DND-41 (cell line): ENCODE data around the gene SENP6.

Experiments
- ATAC-seq: fragments of 200-7000 bp; cut with Tn5 transposase; 3 replicates; pipeline ENCODE4 v1.9.1; 2021; ENCODE audit warnings: low read depth; ENCODE audit not compliant: insufficient read depth
- DNase-seq: peaks from one replicate; pipeline ENCODE4 v3.0.0-alpha.2; 2020
- H2AFZ ChIP-seq: 2 replicates; pipeline ENCODE4 v1.6.0; 2012; ENCODE audit warnings: low read depth, low read length
- H3K27ac ChIP-seq: 2 replicates; pipeline ENCODE4 v1.5.1; 2012; ENCODE audit warnings: low read length, inconsistent platforms
- H3K27me3 ChIP-seq: fragments of 200-600 bp; sonication (generic); 2 replicates; pipeline ENCODE4 v1.6.0; 2012; ENCODE audit warnings: low read length, mild to moderate bottlenecking, inconsistent platforms; ENCODE audit not compliant: insufficient read depth, poor library complexity
- H3K36me3 ChIP-seq: 2 replicates; pipeline ENCODE4 v1.5.1; 2012; ENCODE audit warnings: low read length, inconsistent platforms; ENCODE audit not compliant: insufficient read depth
- H3K4me1 ChIP-seq: 2 replicates; pipeline ENCODE4 v1.5.1; 2012; ENCODE audit warnings: mild to moderate bottlenecking, low read length; ENCODE audit not compliant: insufficient read depth
- H3K4me2 ChIP-seq: 2 replicates; pipeline ENCODE4 v1.6.0; 2012; ENCODE audit warnings: mild to moderate bottlenecking, moderate library complexity, low read length, inconsistent platforms; ENCODE audit not compliant: insufficient read depth
- H3K4me3 ChIP-seq, 2 experiments: fragments of 200-600 bp in 1 of 2; shearing (Covaris generic) in 1 of 2; 2 replicates each; pipeline ENCODE4 v1.5.1; 2012 to 2016; ENCODE audit warnings: inconsistent platforms in 2 of 2, low read length in 2 of 2, mild to moderate bottlenecking in 2 of 2, low read depth in 1 of 2, moderate library complexity in 1 of 2
- H3K79me2 ChIP-seq: 2 replicates; pipeline ENCODE4 v1.6.0; 2012; ENCODE audit warnings: low read length, inconsistent platforms; ENCODE audit not compliant: insufficient read depth
- H3K9ac ChIP-seq: 2 replicates; pipeline ENCODE4 v1.6.0; 2012; ENCODE audit warnings: low read depth, mild to moderate bottlenecking, inconsistent platforms, low read length, moderate library complexity
- H3K9me3 ChIP-seq: 2 replicates; pipeline ENCODE4 v1.5.1; 2012; ENCODE audit warnings: low read length, moderate library complexity, mild to moderate bottlenecking, inconsistent platforms; ENCODE audit not compliant: insufficient read depth, severe bottlenecking
- H4K20me1 ChIP-seq: 2 replicates; pipeline ENCODE4 v1.6.0; 2012; ENCODE audit warnings: low read length; ENCODE audit not compliant: insufficient read depth
- EZH2 ChIP-seq: IDR thresholded peaks from 3 replicates; pipeline ENCODE4 v1.6.1; 2012; ENCODE audit warnings: borderline replicate concordance, low read depth, mild to moderate bottlenecking, moderate library complexity, low read length, inconsistent platforms; ENCODE audit not compliant: severe bottlenecking
- TF ChIP-seq, protein P1 (sequence below): IDR thresholded peaks from 2 replicates; pipeline ENCODE4 v1.5.1; 2012; ENCODE audit warnings: borderline replicate concordance, low read length, moderate library complexity, mild to moderate bottlenecking; ENCODE audit not compliant: poor library complexity, severe bottlenecking; ENCODE audit errors: extremely low read depth

SENP6 gene

DNA sequence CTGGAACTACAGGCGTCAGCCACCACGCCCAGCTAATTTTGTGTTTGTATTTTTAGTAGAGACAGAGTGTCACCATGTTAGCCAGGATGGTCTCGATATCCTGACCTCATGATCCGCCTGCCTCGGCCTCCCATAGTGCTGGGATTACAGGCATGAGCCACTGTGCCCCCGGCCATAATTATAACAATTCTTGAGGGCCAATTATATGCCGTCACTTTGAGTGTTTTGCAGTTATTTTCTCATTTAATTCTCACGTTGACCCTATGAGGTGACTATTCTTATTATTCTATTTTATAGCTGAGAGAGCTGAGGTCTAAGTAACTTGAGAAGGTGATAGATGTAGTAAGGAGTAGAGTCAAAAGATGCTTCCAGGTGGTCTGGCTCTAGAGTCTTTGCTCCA lies 160.4 kb downstream of the SENP6 start:
- Histone ChIP-seq H3K9me3 (no peaks in the 10 kb centered on the region), H3K4me3 (no peak overlapping the region), H3K4me2 (no peak overlapping the region), H4K20me1 (no peaks in the 10 kb centered on the region), H3K4me1 (no peaks in the 10 kb centered on the region), H3K27me3 (no peaks in the 10 kb centered on the region), H3K79me2 (no peaks in the 10 kb centered on the region), H2AFZ (no peak overlapping the region), H3K36me3 (no peaks in the 10 kb centered on the region), H3K27ac (no peak overlapping the region), H3K9ac (no peak overlapping the region)
- no peak for DNase-seq
- TF ChIP-seq, protein P1, sequence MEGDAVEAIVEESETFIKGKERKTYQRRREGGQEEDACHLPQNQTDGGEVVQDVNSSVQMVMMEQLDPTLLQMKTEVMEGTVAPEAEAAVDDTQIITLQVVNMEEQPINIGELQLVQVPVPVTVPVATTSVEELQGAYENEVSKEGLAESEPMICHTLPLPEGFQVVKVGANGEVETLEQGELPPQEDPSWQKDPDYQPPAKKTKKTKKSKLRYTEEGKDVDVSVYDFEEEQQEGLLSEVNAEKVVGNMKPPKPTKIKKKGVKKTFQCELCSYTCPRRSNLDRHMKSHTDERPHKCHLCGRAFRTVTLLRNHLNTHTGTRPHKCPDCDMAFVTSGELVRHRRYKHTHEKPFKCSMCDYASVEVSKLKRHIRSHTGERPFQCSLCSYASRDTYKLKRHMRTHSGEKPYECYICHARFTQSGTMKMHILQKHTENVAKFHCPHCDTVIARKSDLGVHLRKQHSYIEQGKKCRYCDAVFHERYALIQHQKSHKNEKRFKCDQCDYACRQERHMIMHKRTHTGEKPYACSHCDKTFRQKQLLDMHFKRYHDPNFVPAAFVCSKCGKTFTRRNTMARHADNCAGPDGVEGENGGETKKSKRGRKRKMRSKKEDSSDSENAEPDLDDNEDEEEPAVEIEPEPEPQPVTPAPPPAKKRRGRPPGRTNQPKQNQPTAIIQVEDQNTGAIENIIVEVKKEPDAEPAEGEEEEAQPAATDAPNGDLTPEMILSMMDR: no peak
- TF ChIP-seq EZH2: no peak
- ATAC-seq: no peak

- Histone ChIP-seq H3K9ac (no peak overlapping the region), H3K36me3 (no peaks in the 10 kb centered on the region), H3K4me3 (no peak overlapping the region), H2AFZ (no peak overlapping the region), H3K79me2 (no peaks in the 10 kb centered on the region), H3K27me3 (peaks cover 2% of the 10 kb centered on the region), H3K27ac (no peak overlapping the region), H3K4me2 (no peak overlapping the region), H4K20me1 (no peaks in the 10 kb centered on the region), H3K4me1 (no peaks in the 10 kb centered on the region), H3K9me3 (no peaks in the 10 kb centered on the region)
- TF ChIP-seq EZH2: no peak
- TF ChIP-seq, protein P1: no peak
- ATAC-seq (no peak), DNase-seq (no peak)
Measured at GRCh38 chr6:75766387-75766786, 164.7 kb downstream of the SENP6 start.
